HepG2 (cell line): ENCODE measurements around the gene HNRNPUL2. TPM values are rescaled to one million over a fixed set of nuclear protein-coding genes. Genes with fewer than 3 reads are reported as not detected.

ENCODE experiments used
- AHDC1 ChIP-seq: sonication (generic); formaldehyde crosslinking; IDR thresholded peaks from 2 replicates; pipeline ENCODE4 v1.5.1; 2020; ENCODE audit warnings: mild to moderate bottlenecking, missing genetic modification reagents, borderline replicate concordance
- DZIP1 ChIP-seq: sonication (generic); formaldehyde crosslinking; IDR thresholded peaks from 2 replicates; pipeline ENCODE4 v1.5.0; 2020; ENCODE audit warnings: mild to moderate bottlenecking, missing genetic modification reagents
- FOXO4 ChIP-seq: sonication (generic); formaldehyde crosslinking; conservative IDR thresholded peaks from 2 replicates; pipeline ENCODE4 v1.8.1; 2023; ENCODE audit warnings: missing genetic modification reagents
- HMGA1 ChIP-seq: sonication (generic); formaldehyde crosslinking; conservative IDR thresholded peaks from 2 replicates; pipeline ENCODE4 v1.4.0; 2020; ENCODE audit warnings: missing genetic modification reagents
- HNRNPH1 ChIP-seq: fragments of 200-400 bp; formaldehyde crosslinking; optimal IDR thresholded peaks from 2 replicates; pipeline ENCODE3; 2017; ENCODE audit warnings: mild to moderate bottlenecking, low read depth, low read length
- MEIS2 ChIP-seq: sonication (generic); formaldehyde crosslinking; IDR thresholded peaks from 2 replicates; pipeline ENCODE4 v1.9.0; 2021; ENCODE audit warnings: mild to moderate bottlenecking, missing genetic modification reagents
- NR2F1 ChIP-seq, 2 experiments: fragments of 450-650 bp in 1 of 2; formaldehyde crosslinking in 1 of 2; IDR thresholded peaks; 2 replicates each; pipeline versions ENCODE4 v1.5.0 to v1.6.1; 2016 to 2020; ENCODE audit warnings: mild to moderate bottlenecking in 1 of 2, missing compliant biosample characterization in 1 of 2, missing genetic modification reagents in 1 of 2, moderate library complexity in 1 of 2
- PATZ1 ChIP-seq: sonication (generic); formaldehyde crosslinking; IDR thresholded peaks from 2 replicates; pipeline ENCODE4 v1.4.0; 2020; ENCODE audit warnings: missing genetic modification reagents
- PHF21A ChIP-seq: sonication (generic); formaldehyde crosslinking; IDR thresholded peaks from 2 replicates; pipeline ENCODE4 v1.5.0; 2020; ENCODE audit warnings: mild to moderate bottlenecking, missing genetic modification reagents
- RAD51 ChIP-seq: fragments of 450-650 bp; IDR thresholded peaks from 2 replicates; pipeline ENCODE4 v1.6.1; 2016; ENCODE audit warnings: borderline replicate concordance
- SIX1 ChIP-seq: sonication (generic); formaldehyde crosslinking; IDR thresholded peaks from 2 replicates; pipeline ENCODE4 v1.4.0; 2020; ENCODE audit warnings: missing genetic modification reagents, borderline replicate concordance
- TCF7 ChIP-seq: sonication (generic); IDR thresholded peaks from 2 replicates; pipeline ENCODE4 v1.6.1; 2016; ENCODE audit warnings: antibody characterized with exemption, low read depth
- YEATS2 ChIP-seq: sonication (generic); formaldehyde crosslinking; IDR thresholded peaks from 2 replicates; pipeline ENCODE4 v1.4.0; 2020; ENCODE audit warnings: missing genetic modification reagents, borderline replicate concordance
- ZNF550 ChIP-seq: sonication (generic); formaldehyde crosslinking; IDR thresholded peaks from 2 replicates; pipeline ENCODE4 v1.4.0; 2020; ENCODE audit warnings: mild to moderate bottlenecking, missing genetic modification reagents, borderline replicate concordance
- polyA plus RNA-seq, 8 experiments: library from polyadenylated mRNA; depleted of rRNA in 3 of 8; stranded (reverse) in 7 of 8; unstranded in 1 of 8; fragments of >200 nt; fragmentation: Illumina TruSeq in 4 of 8; extraction: Trizol in 4 of 8; gene quantifications; 2 replicates each; pipeline versions ENCODE4 v1.2.1 to v1.2.3, GENCODE V29; 2011 to 2016; ENCODE audit warnings: low read depth in 4 of 8, missing spikeins in 1 of 8, mixed read lengths in 1 of 8; ENCODE audit not compliant: insufficient read depth in 1 of 8
- total RNA-seq, 5 experiments: library from RNA; depleted of rRNA; stranded (reverse); fragments of >200 nt; fragmentation: Illumina TruSeq; extraction: Trizol; gene quantifications; 2 replicates each; pipeline ENCODE4 v1.2.3, GENCODE V29; 2016; ENCODE audit warnings: low read depth in 1 of 5

HNRNPUL2 gene
- total and polyA plus RNA-seq, 2 of the 13 experiments (the other 11 are each of a cell fraction or from before 2014, with no cell fraction given), result 8.4 to 9.6 TPM

- TF ChIP-seq DZIP1 (CRISPR knock-in tag) (no peak), PHF21A (CRISPR knock-in tag) (peak; percentile 23; the same call in 1 of the 2 replicates), AHDC1 (CRISPR knock-in tag) (no peak), ZNF550 (CRISPR knock-in tag) (peak; percentile 93; the same call in 1 of the 2 replicates), TCF7 (no peak), HNRNPH1 (no peak), SIX1 (no peak), NR2F1 (CRISPR knock-in tag; IDR thresholded peaks at IDR 0.05) (no peak), RAD51 (no peak), PATZ1 (CRISPR knock-in tag) (peak; percentile 56; the same call in 1 of the 2 replicates), MEIS2 (CRISPR knock-in tag) (no peak; the same call in 1 of the 2 replicates), HMGA1 (CRISPR knock-in tag) (no peak), FOXO4 (no peak), YEATS2 (CRISPR knock-in tag) (peak; percentile 93)
Observed at GRCh38 chr11:62671608-62672389, 55.5 kb downstream of the HNRNPUL2 start, which contains the start of the genes LBHD1 and UQCC3 (continued).
